ENCODE data around the gene CDKN1A.

CDKN1A gene

DNA sequence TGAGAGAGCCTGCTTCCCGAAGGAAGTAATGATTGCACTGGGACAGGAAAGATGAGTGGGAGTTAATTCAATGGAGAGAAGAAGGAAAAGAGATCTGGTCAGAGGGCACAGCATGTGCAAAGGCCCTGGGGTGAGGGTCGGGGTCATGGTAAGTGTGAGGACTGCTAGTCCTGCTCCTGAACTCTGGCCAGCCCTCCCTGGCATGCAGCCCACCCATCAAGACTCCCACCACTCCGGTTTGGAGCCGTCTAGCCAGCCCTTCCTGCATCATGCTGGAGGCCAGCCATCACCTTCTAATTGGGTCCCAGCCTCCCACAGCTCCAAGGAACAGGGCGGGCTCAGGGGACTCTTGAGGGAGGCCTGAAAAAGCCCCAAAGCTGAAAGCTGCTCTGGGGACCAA is 42.2 kb upstream of the CDKN1A start:
- no peak overlapping the region for H3K4me3 ChIP-seq (ENCODE audit: low read depth, low read length)
- TF ChIP-seq, protein P1, sequence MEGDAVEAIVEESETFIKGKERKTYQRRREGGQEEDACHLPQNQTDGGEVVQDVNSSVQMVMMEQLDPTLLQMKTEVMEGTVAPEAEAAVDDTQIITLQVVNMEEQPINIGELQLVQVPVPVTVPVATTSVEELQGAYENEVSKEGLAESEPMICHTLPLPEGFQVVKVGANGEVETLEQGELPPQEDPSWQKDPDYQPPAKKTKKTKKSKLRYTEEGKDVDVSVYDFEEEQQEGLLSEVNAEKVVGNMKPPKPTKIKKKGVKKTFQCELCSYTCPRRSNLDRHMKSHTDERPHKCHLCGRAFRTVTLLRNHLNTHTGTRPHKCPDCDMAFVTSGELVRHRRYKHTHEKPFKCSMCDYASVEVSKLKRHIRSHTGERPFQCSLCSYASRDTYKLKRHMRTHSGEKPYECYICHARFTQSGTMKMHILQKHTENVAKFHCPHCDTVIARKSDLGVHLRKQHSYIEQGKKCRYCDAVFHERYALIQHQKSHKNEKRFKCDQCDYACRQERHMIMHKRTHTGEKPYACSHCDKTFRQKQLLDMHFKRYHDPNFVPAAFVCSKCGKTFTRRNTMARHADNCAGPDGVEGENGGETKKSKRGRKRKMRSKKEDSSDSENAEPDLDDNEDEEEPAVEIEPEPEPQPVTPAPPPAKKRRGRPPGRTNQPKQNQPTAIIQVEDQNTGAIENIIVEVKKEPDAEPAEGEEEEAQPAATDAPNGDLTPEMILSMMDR (conservative IDR thresholded peaks at IDR 0.05; ENCODE audit: low read depth, low read length) = no peak
- no peak for DNase-seq (ENCODE audit: low read depth)

DNA sequence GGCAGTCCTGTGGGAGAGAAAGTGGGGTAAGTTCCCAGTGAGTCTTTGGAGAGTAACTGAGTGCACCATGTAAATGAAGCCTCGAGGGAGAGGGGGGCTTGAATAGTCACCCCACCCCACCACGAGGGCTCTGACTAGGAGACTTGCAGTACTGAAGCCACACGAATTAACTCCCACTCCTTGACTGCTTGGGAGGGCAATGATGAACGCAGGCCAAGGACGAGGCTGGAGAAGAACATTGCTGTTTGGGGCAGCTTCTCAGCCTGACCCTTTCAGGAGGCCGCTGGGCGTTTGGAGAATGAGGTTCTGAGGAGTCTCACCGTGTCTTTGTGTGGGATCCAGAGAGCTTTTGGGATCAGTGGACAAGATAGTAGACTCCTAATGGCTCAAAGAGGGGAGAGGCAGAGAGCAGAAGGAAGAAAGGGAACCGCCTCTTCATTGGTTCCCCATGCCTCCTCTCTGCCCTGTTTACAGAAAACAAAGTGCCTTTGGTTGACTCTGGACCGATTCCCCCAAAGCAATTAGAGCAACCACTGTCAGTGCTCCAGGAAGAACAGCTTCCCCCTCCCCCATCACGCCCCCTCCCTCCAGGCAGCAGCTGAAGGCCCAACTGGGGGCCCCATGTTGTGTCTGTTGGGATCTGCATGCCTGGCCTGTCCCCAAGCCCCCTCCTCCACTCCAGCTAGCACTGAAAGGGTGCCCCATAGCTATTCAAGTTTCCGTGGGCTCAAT is 41.7 kb upstream of the CDKN1A start:
- TF ChIP-seq, protein P1 (conservative IDR thresholded peaks at IDR 0.05; ENCODE audit: low read depth, low read length) = no peak
- no peak for DNase-seq (ENCODE audit: low read depth)
- H3K4me3 ChIP-seq (ENCODE audit: low read depth, low read length) = no peak overlapping the region

DNA sequence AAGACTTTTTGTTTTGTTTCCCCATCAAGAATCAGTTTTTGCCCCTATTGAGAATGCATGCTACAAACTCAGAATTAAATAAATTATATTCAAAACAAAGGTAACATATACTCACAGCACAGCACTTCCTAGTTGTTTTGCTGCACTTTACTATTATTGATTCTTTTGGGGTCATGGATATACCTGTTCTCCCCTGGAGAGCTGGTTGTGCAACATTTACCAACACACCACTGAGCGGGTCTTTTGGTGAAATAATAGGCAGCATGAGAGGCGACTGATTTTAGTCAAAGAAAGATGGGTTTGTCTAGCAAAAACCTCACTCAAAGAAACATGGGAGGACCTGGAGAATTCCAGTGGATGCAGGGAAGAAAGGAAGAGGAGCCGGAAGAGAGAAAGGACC is 39.9 kb upstream of the CDKN1A start:
- TF ChIP-seq, protein P1 (conservative IDR thresholded peaks at IDR 0.05; ENCODE audit: low read depth, low read length) = no peak
- H3K4me3 ChIP-seq (ENCODE audit: low read depth, low read length) = no peak overlapping the region
- no peak for DNase-seq (ENCODE audit: low read depth)

DNA sequence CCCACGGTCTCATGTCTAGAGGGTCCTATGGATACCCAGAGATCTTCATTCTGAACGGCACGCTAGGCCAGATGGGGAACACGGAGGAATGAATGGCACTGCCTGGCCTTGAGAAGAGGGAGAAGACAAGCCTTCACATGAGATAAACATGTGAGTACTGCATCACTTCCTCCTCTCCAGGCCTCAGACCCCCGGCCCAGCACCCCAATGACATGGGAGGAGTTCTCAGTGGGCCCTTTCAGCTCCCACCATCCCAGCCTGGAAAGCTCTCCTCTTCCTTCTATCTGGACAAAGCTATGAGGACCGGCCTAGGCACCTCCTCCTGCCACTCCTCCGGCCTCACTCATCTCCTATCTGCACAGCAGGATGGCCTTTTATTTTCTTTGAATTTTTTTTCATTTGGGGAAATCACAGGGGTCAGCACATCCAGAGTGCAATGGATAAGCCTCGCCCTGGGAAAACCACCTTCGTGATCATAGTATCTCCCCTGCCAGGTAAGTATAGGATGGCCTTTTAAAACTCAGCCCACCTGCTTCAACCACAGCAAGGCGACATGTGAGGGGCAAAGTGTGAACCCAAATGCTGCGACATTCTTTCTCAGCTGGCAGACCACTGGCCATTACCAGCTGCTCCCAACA is 39.2 kb upstream of the CDKN1A start:
- TF ChIP-seq, protein P1 (conservative IDR thresholded peaks at IDR 0.05; ENCODE audit: low read depth, low read length) = no peak
- DNase-seq (ENCODE audit: low read depth) = no peak

DNA sequence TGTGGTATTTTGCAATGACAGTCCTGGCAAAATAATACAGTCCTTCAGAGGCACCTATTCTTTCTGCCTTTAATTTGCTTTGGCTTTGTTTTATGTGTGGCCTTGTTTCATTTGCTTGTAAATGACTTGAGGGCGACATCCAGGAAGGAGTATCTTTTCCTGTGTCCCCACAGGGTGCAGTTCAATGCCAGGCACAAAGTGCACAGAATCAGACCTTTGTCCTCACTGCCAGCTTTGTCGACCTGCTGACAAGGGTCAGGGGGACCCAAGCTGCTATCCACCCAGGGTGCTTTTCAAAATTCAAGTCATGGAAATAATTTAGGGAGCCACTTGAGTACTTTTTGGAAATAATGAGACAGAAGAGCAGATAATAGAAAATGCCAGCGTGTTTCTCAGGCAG is 37.0 kb upstream of the CDKN1A start:
- TF ChIP-seq, protein P1 (conservative IDR thresholded peaks at IDR 0.05; ENCODE audit: low read depth, low read length) = no peak
- no peak overlapping the region for H3K4me3 ChIP-seq (ENCODE audit: low read depth, low read length)
- DNase-seq (ENCODE audit: low read depth) = no peak

More for the DNA sequence above, 39.2 kb upstream of the CDKN1A start:
- H3K4me3 ChIP-seq (ENCODE audit: low read depth, low read length) = no peak overlapping the region

DNA sequence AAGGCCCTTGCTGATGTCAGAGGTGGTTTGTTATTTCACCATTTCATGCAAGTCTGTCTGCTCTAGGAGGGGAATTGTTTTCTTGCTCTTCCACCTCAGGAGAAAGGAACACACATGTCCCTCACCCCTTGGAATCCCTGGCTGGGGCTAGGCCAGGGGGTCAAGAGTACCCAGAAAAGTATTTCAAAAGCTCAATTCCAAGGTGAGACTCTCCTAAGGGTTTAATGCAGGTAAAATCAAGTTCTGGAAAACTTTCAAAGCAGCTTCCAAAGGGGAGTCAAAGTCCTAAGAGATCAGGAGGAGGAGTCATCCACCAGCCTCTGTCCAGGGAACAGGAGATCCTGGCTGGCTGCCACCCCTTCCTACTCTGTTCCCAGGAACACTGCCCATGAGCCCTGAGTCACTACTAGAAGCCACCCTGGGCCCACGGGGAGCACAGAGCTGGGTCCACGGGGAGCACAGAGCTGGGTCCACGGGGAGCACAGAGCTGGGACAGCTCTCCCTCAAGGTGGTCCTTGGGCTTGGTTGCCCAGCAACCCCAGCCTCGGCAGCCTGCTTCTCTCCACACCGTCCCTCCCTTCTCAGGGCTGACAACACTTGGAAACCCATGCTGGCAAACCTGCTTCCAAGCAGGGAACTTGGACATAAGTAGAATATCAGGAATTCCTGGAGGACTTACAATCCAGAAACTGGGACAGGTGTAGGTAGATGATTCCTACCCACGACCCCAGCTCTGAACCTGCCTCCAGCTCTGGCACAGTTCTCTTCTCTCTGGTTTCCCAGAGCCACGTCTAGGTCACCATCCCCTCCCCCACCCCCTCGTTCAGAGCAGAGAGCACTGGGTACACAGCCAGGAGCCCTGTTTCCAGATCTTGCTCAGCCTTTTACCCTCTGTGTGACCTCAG is 35.3 kb upstream of the CDKN1A start:
- H3K4me3 ChIP-seq (ENCODE audit: low read depth, low read length) = no peak overlapping the region
- TF ChIP-seq, protein P1 (conservative IDR thresholded peaks at IDR 0.05; ENCODE audit: low read depth, low read length) = no peak
- peak; percentile 56 for DNase-seq (ENCODE audit: low read depth)

All from choroid plexus epithelial cell (primary cell).